Glutamatergic neuron (in vitro differentiated cells): Measurements from ENCODE around the gene TSN. TPM values are rescaled to one million over a fixed set of nuclear protein-coding genes. Genes with fewer than 3 reads are reported as not detected.
A peak's percentile ranks its signal among the peaks of the same experiment; 100 is the strongest.

Experiments used
- DNase-seq: peaks from one replicate; pipeline ENCODE4 v3.0.0; 2022
- H3K27ac Mint-ChIP-seq: one replicate; pipeline ENCODE4 v1.8.0; 2020; ENCODE audit warnings: mild to moderate bottlenecking, mixed read lengths, inconsistent platforms; ENCODE audit not compliant: unreplicated experiment
- H3K27me3 Mint-ChIP-seq: one replicate; pipeline ENCODE4 v1.8.0; 2020; ENCODE audit warnings: mild to moderate bottlenecking, moderate library complexity, mixed read lengths, inconsistent platforms; ENCODE audit not compliant: unreplicated experiment
- H3K36me3 Mint-ChIP-seq: one replicate; pipeline ENCODE4 v1.8.0; 2020; ENCODE audit warnings: mild to moderate bottlenecking, mixed read lengths, inconsistent platforms; ENCODE audit not compliant: unreplicated experiment
- H3K4me1 Mint-ChIP-seq: one replicate; pipeline ENCODE4 v1.8.0; 2020; ENCODE audit warnings: mild to moderate bottlenecking, low read depth, mixed read lengths, inconsistent platforms; ENCODE audit not compliant: unreplicated experiment
- H3K4me3 Mint-ChIP-seq: one replicate; pipeline ENCODE4 v1.8.0; 2020; ENCODE audit warnings: mild to moderate bottlenecking, mixed read lengths, inconsistent platforms; ENCODE audit not compliant: unreplicated experiment
- H3K9me3 Mint-ChIP-seq: one replicate; pipeline ENCODE4 v1.8.0; 2020; ENCODE audit warnings: mild to moderate bottlenecking, moderate library complexity, mixed read lengths, inconsistent platforms; ENCODE audit not compliant: unreplicated experiment
- total RNA-seq: library from RNA; stranded (reverse); fragmentation: NEBNext Ultra II Directional; extraction: Animal tissue kit (Norgen Biotek cat#: 25700); gene quantifications from one replicate; pipeline ENCODE4 v1.2.1, GENCODE V29; 2021; ENCODE audit not compliant: unreplicated experiment
- TF ChIP-seq, protein P1 (sequence below): fragments of 200-600 bp; sonication (generic); IDR thresholded peaks from one replicate; pipeline ENCODE4 v1.5.0; 2021; ENCODE audit not compliant: partially characterized antibody, unreplicated experiment

The TSN gene
- total RNA-seq, 1 donor from 2014 or later: 47.8 TPM

DNA sequence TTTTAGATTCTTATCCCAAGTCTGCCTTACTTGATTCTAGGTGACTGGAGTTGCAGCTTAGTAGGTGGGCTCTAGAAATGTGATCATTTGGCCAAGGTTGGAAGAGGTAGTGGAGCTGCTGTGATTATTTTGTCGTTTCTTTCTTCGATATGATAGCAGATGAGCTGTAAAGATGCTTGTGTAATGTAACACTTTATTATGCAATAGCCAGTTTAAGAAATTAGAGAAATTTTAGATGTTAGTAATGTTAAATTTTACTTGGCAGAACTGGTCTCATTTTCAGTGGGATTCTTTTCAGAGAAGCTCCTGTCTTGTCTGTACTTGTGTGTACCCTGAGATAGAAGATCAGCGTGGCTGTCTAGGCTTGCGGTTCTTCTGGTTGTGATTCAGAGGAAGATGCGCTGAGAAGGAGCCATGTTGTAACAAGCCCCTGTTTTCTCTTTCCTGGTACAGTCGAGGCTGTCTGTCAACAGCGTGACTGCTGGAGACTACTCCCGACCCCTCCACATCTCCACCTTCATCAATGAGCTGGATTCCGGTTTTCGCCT lies 9.3 kb downstream of the TSN start:
- no peaks in the 10 kb centered on the region for H3K36me3 Mint-ChIP-seq
- H3K9me3 Mint-ChIP-seq: no peaks in the 10 kb centered on the region
- H3K27me3 Mint-ChIP-seq: peaks cover 3% of the 10 kb centered on the region
- TF ChIP-seq, protein P1, sequence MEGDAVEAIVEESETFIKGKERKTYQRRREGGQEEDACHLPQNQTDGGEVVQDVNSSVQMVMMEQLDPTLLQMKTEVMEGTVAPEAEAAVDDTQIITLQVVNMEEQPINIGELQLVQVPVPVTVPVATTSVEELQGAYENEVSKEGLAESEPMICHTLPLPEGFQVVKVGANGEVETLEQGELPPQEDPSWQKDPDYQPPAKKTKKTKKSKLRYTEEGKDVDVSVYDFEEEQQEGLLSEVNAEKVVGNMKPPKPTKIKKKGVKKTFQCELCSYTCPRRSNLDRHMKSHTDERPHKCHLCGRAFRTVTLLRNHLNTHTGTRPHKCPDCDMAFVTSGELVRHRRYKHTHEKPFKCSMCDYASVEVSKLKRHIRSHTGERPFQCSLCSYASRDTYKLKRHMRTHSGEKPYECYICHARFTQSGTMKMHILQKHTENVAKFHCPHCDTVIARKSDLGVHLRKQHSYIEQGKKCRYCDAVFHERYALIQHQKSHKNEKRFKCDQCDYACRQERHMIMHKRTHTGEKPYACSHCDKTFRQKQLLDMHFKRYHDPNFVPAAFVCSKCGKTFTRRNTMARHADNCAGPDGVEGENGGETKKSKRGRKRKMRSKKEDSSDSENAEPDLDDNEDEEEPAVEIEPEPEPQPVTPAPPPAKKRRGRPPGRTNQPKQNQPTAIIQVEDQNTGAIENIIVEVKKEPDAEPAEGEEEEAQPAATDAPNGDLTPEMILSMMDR: no peak
- no peak for DNase-seq
- no peak overlapping the region for H3K4me3 Mint-ChIP-seq
- peaks cover 4% of the 10 kb centered on the region for H3K4me1 Mint-ChIP-seq
- H3K27ac Mint-ChIP-seq: no peak overlapping the region

- H3K4me3 Mint-ChIP-seq: no peak overlapping the region
- DNase-seq: no peak
- TF ChIP-seq, protein P1: no peak
- peaks cover 7% of the 10 kb centered on the region for H3K27me3 Mint-ChIP-seq
- peaks cover 11% of the 10 kb centered on the region for H3K4me1 Mint-ChIP-seq
- H3K27ac Mint-ChIP-seq: no peak overlapping the region
- no peaks in the 10 kb centered on the region for H3K36me3 Mint-ChIP-seq
- H3K9me3 Mint-ChIP-seq: peaks cover 2% of the 10 kb centered on the region
Measured at GRCh38 chr2:121766624-121767023, 11.2 kb downstream of the TSN start.

DNA sequence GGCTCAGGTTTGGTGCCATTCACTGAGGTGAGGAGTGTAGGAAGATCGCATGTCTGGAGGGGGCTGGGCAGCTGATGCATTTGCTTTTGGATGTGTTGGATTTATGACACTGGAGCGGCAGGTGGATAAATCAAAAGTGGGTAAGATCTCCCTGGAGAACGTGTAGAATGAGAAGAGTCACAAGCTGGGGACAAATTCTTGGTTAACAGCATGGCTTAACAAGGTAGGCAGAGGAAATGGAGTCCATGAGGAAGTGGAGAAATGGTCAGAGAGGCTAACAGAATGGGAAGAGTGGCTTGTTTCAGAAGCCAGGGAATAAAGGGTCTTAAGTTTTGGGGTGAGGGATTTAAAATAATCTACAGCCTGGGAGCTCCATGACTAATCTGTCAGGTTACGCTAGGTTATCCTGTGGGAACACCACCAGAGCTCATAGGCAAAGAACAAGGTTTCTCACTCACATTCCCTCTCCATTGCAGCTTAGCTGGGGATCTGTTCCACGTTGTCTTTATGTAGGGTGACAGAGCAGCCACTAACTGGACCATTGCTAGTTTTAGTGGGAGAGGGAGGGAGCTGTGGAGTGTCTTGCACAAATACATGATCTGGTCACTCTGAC lies 12.8 kb downstream of the TSN start:
- DNase-seq: no peak
- Mint-ChIP-seq H3K36me3 (no peaks in the 10 kb centered on the region), H3K4me3 (no peak overlapping the region), H3K27ac (peak overlapping the region; percentile 30), H3K9me3 (peaks cover 9% of the 10 kb centered on the region), H3K27me3 (peaks cover 13% of the 10 kb centered on the region), H3K4me1 (peaks cover 24% of the 10 kb centered on the region)
- TF ChIP-seq, protein P1: no peak

- peaks cover 4% of the 10 kb centered on the region for H3K36me3 Mint-ChIP-seq
- DNase-seq: peak; percentile 53
- peak overlapping the region; percentile 59 for H3K4me3 Mint-ChIP-seq
- TF ChIP-seq, protein P1: no peak
- H3K9me3 Mint-ChIP-seq: peaks cover 11% of the 10 kb centered on the region
- peak overlapping the region; percentile 99 for H3K27ac Mint-ChIP-seq
- peaks cover 35% of the 10 kb centered on the region for H3K4me1 Mint-ChIP-seq
- peaks cover 20% of the 10 kb centered on the region for H3K27me3 Mint-ChIP-seq
Measured at GRCh38 chr2:121771976-121772742, 16.7 kb downstream of the TSN start.

- H3K27me3 Mint-ChIP-seq: peaks cover 16% of the 10 kb centered on the region
- TF ChIP-seq, protein P1: no peak
Measured at GRCh38 chr2:121774235-121774634, 18.8 kb downstream of the TSN start.

More at GRCh38 chr2:121774235-121774634, 18.8 kb downstream of the TSN start:
- Mint-ChIP-seq H3K9me3 (peaks cover 11% of the 10 kb centered on the region), H3K4me1 (peaks cover 31% of the 10 kb centered on the region), H3K27ac (no peak overlapping the region), H3K36me3 (peaks cover 4% of the 10 kb centered on the region), H3K4me3 (no peak overlapping the region)
- DNase-seq: no peak
